Activated T-cell treated with anti-CD3 and anti-CD28 coated beads, Interleukin-2, amount 50 U/mL, for 4 hours (primary cell): ENCODE measurements around the gene ARID2. TPM values are rescaled to one million over a fixed set of nuclear protein-coding genes. Genes with fewer than 3 reads are reported as not detected.

Source experiments
- ATAC-seq, 2 donors: fragments of 200-7000 bp; cut with Tn5 transposase; one replicate each; pipeline ENCODE4 v1.10.0; 2021
- DNase-seq: peaks from one replicate; pipeline ENCODE4 v3.0.0-alpha.2; 2020
- H3K27me3 Mint-ChIP-seq: one replicate; pipeline ENCODE4 v1.8.0; 2021; ENCODE audit warnings: low read depth, mixed read lengths
- H3K36me3 Mint-ChIP-seq: one replicate; pipeline ENCODE4 v1.8.0; 2022; ENCODE audit warnings: mixed read lengths; ENCODE audit not compliant: insufficient read depth
- H3K4me1 Mint-ChIP-seq: one replicate; pipeline ENCODE4 v1.8.0; 2021; ENCODE audit warnings: low read depth, mixed read lengths
- H3K4me3 Mint-ChIP-seq: one replicate; pipeline ENCODE4 v1.8.0; 2021; ENCODE audit warnings: mild to moderate bottlenecking, moderate library complexity, mixed read lengths
- H3K9me3 Mint-ChIP-seq: one replicate; pipeline ENCODE4 v1.8.0; 2021; ENCODE audit warnings: mixed read lengths
- total RNA-seq, 3 donors: library from RNA; stranded (reverse); gene quantifications; one replicate each; pipeline ENCODE4 v1.2.1, GENCODE V29; 2021

ARID2 gene
- 10 to 100 TPM; 19.6 to 21.2 (median 20.0) TPM for total RNA-seq

GRCh38 chr12:45729233-45730083 is at the start of gene ARID2:
Gene ARID2, plus strand, starts transcription at chr12:45729706. Its CDS starts 131 bp downstream, at chr12:45729837.
- H3K36me3 Mint-ChIP-seq = peaks cover 4% of the 10 kb centered on the region
- H3K4me1 Mint-ChIP-seq = peaks cover 33% of the 10 kb centered on the region
- H3K9me3 Mint-ChIP-seq = no peaks in the 10 kb centered on the region

GRCh38 chr12:45680362-45680761 is 49.1 kb upstream of the ARID2 start:
- DNase-seq (no peak), ATAC-seq (no peak)
- Mint-ChIP-seq H3K4me3 (no peak overlapping the region), H3K9me3 (no peaks in the 10 kb centered on the region), H3K36me3 (no peaks in the 10 kb centered on the region), H3K27me3 (peaks cover 2% of the 10 kb centered on the region), H3K4me1 (no peaks in the 10 kb centered on the region)

More at GRCh38 chr12:45729233-45730083, at the start of gene ARID2:
- Mint-ChIP-seq H3K27me3 (no peaks in the 10 kb centered on the region), H3K4me3 (peak within 1 kb of the TSS; percentile 92)
- ATAC-seq = peak; percentile 52 to 55
- DNase-seq = peak; percentile 51

- Mint-ChIP-seq H3K36me3 (no peaks in the 10 kb centered on the region), H3K4me3 (no peak overlapping the region), H3K4me1 (no peaks in the 10 kb centered on the region), H3K9me3 (no peaks in the 10 kb centered on the region), H3K27me3 (peaks cover 2% of the 10 kb centered on the region)
- DNase-seq (no peak), ATAC-seq (peak in 1 of 2 donors; percentile 43)
Observed at GRCh38 chr12:45681465-45681864, 48.0 kb upstream of the ARID2 start.

GRCh38 chr12:45685680-45686079 is 43.8 kb upstream of the ARID2 start:
- Mint-ChIP-seq H3K4me1 (no peaks in the 10 kb centered on the region), H3K27me3 (no peaks in the 10 kb centered on the region), H3K36me3 (no peaks in the 10 kb centered on the region), H3K9me3 (no peaks in the 10 kb centered on the region), H3K4me3 (no peak overlapping the region)
- DNase-seq (no peak), ATAC-seq (no peak)

- Mint-ChIP-seq H3K4me1 (no peaks in the 10 kb centered on the region), H3K9me3 (no peaks in the 10 kb centered on the region), H3K36me3 (no peaks in the 10 kb centered on the region), H3K4me3 (no peak overlapping the region), H3K27me3 (no peaks in the 10 kb centered on the region)
- DNase-seq (no peak), ATAC-seq (peak; percentile 27 to 48)
Observed at GRCh38 chr12:45687081-45688015, 42.2 kb upstream of the ARID2 start.

- Mint-ChIP-seq H3K4me1 (no peaks in the 10 kb centered on the region), H3K4me3 (no peak overlapping the region), H3K27me3 (no peaks in the 10 kb centered on the region), H3K9me3 (no peaks in the 10 kb centered on the region), H3K36me3 (no peaks in the 10 kb centered on the region)
- ATAC-seq = no peak
- no peak for DNase-seq
Observed at GRCh38 chr12:45688183-45688582, 41.3 kb upstream of the ARID2 start.

GRCh38 chr12:45695035-45695434 is 34.5 kb upstream of the ARID2 start:
- no peak for DNase-seq
- Mint-ChIP-seq H3K36me3 (no peaks in the 10 kb centered on the region), H3K9me3 (no peaks in the 10 kb centered on the region), H3K4me3 (no peak overlapping the region), H3K4me1 (no peaks in the 10 kb centered on the region), H3K27me3 (no peaks in the 10 kb centered on the region)
- no peak for ATAC-seq

- Mint-ChIP-seq H3K36me3 (no peaks in the 10 kb centered on the region), H3K4me3 (no peak overlapping the region), H3K4me1 (no peaks in the 10 kb centered on the region), H3K27me3 (no peaks in the 10 kb centered on the region), H3K9me3 (no peaks in the 10 kb centered on the region)
- ATAC-seq (no peak), DNase-seq (no peak)
Observed at GRCh38 chr12:45695606-45696005, 33.9 kb upstream of the ARID2 start.

- Mint-ChIP-seq H3K36me3 (no peaks in the 10 kb centered on the region), H3K4me3 (no peak overlapping the region), H3K9me3 (peaks cover 2% of the 10 kb centered on the region), H3K27me3 (no peaks in the 10 kb centered on the region), H3K4me1 (no peaks in the 10 kb centered on the region)
- DNase-seq = no peak
- peak in 1 of 2 donors; percentile 18 for ATAC-seq
Observed at GRCh38 chr12:45696049-45696448, 33.5 kb upstream of the ARID2 start.

GRCh38 chr12:45697371-45697770 is 32.1 kb upstream of the ARID2 start:
- peaks cover 2% of the 10 kb centered on the region for H3K36me3 Mint-ChIP-seq
- DNase-seq = no peak
- H3K4me1 Mint-ChIP-seq = no peaks in the 10 kb centered on the region
- H3K27me3 Mint-ChIP-seq = no peaks in the 10 kb centered on the region
- peaks cover 8% of the 10 kb centered on the region for H3K9me3 Mint-ChIP-seq
- no peak for ATAC-seq
- H3K4me3 Mint-ChIP-seq = no peak overlapping the region

- DNase-seq = no peak
- Mint-ChIP-seq H3K36me3 (peaks cover 2% of the 10 kb centered on the region), H3K4me1 (no peaks in the 10 kb centered on the region), H3K4me3 (no peak overlapping the region), H3K9me3 (peaks cover 8% of the 10 kb centered on the region), H3K27me3 (no peaks in the 10 kb centered on the region)
- no peak for ATAC-seq
Observed at GRCh38 chr12:45701296-45701695, 28.2 kb upstream of the ARID2 start.

- ATAC-seq (no peak), DNase-seq (no peak)
- Mint-ChIP-seq H3K4me3 (no peak overlapping the region), H3K27me3 (no peaks in the 10 kb centered on the region), H3K36me3 (peaks cover 2% of the 10 kb centered on the region), H3K9me3 (peaks cover 8% of the 10 kb centered on the region), H3K4me1 (no peaks in the 10 kb centered on the region)
Observed at GRCh38 chr12:45703942-45704341, 25.6 kb upstream of the ARID2 start.

GRCh38 chr12:45704968-45705367 is 24.5 kb upstream of the ARID2 start:
- Mint-ChIP-seq H3K4me1 (no peaks in the 10 kb centered on the region), H3K36me3 (peaks cover 2% of the 10 kb centered on the region), H3K9me3 (peaks cover 8% of the 10 kb centered on the region), H3K4me3 (no peak overlapping the region), H3K27me3 (no peaks in the 10 kb centered on the region)
- no peak for DNase-seq
- no peak for ATAC-seq

GRCh38 chr12:45705404-45705803 is 24.1 kb upstream of the ARID2 start:
- Mint-ChIP-seq H3K4me3 (no peak overlapping the region), H3K4me1 (no peaks in the 10 kb centered on the region), H3K27me3 (no peaks in the 10 kb centered on the region), H3K9me3 (peaks cover 8% of the 10 kb centered on the region), H3K36me3 (peaks cover 2% of the 10 kb centered on the region)
- no peak for ATAC-seq
- DNase-seq = no peak
